Measurements from ENCODE around the gene ZNF397.

The ZNF397 gene

DNA sequence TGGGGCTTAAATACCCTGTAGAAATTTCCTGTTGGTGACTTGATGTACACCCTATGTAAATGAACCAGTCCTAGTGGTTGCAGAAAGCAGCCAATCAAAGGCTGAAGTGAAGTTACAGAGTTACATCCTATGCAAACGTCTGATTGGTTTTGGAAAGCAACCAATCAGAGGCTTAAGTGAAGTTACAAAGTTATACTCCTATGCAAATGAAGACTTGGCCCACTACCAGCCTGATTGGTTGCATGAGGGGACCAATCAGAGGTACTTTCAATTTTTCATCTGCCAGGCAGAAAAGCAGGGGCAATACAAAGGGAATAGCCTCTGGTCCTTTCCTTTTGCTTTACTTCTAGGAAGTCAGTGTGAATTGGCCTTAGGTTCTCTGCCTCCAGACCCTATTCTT is 13.6 kb upstream of the ZNF397 start:
- TF ChIP-seq, protein P1, sequence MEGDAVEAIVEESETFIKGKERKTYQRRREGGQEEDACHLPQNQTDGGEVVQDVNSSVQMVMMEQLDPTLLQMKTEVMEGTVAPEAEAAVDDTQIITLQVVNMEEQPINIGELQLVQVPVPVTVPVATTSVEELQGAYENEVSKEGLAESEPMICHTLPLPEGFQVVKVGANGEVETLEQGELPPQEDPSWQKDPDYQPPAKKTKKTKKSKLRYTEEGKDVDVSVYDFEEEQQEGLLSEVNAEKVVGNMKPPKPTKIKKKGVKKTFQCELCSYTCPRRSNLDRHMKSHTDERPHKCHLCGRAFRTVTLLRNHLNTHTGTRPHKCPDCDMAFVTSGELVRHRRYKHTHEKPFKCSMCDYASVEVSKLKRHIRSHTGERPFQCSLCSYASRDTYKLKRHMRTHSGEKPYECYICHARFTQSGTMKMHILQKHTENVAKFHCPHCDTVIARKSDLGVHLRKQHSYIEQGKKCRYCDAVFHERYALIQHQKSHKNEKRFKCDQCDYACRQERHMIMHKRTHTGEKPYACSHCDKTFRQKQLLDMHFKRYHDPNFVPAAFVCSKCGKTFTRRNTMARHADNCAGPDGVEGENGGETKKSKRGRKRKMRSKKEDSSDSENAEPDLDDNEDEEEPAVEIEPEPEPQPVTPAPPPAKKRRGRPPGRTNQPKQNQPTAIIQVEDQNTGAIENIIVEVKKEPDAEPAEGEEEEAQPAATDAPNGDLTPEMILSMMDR (IDR thresholded peaks at IDR 0.05; ENCODE audit: low read depth, low read length, missing control alignments), result no peak
- no peak overlapping the region for H3K4me3 ChIP-seq (ENCODE audit: low read depth, low read length)
- no peak for DNase-seq (ENCODE audit: low read depth)

DNA sequence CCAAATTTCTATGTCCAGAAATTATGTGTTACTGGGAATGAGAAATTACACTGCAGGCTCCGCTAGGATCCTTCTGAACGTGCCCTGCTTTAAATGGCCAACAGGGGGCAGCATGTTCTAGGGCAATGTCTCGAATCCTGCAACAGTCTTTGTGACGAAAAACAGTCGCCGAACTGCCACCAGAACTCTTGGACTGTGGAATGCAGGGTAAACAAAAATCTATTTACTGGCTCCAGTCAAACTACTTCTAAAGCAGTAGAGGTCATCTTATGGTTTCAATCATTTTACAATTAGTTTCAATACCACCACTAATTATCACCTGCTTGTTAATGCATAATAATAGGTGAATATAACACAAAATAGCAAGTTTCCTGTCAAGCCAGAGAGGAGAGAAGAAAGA is 9.8 kb upstream of the ZNF397 start:
- DNase-seq (ENCODE audit: low read depth), result peak; percentile 48
- H3K4me3 ChIP-seq (ENCODE audit: low read depth, low read length), result no peak overlapping the region

DNA sequence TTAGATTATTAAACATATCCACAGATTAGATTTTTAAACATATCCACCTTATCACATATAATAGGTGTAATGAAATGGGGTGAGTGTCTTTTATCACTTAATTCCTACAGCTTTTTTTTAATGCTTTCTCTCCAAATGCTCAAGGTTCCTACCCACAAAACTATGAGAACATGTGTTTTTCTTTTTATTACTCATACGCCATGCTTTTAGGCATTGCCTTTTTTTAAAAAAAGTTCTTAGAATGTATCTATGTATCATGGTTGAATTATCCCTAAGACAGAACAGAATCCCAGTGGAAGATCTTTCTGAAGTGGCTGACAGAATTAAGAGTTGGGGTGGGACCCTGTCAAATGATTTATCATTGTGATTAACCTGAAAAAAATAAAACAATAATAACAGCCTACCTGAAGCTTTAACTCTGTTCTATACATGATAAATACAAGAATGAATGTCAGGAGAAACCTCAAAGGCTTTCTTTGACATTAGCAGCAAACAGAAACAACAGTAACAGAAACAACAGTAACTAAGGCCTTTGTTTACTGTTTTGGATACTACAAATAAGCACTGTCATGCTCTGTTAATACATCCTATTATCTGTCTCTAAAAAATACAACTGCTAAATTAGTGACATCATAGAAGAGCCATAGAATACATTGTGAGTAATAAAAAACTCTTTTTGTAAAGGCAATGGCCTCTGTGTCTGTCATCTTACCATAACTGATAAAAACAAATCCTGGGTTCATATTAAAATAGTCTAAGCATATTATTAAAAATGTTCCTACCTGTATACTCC is 4.1 kb upstream of the ZNF397 start:
- no peak overlapping the region for H3K4me3 ChIP-seq (ENCODE audit: low read depth, low read length)
- no peak for DNase-seq (ENCODE audit: low read depth)
- TF ChIP-seq, protein P1 (IDR thresholded peaks at IDR 0.05; ENCODE audit: low read depth, low read length, missing control alignments), result no peak

More for the DNA sequence above, 9.8 kb upstream of the ZNF397 start:
- TF ChIP-seq, protein P1 (IDR thresholded peaks at IDR 0.05; ENCODE audit: low read depth, low read length, missing control alignments), result peak; percentile 80

DNA sequence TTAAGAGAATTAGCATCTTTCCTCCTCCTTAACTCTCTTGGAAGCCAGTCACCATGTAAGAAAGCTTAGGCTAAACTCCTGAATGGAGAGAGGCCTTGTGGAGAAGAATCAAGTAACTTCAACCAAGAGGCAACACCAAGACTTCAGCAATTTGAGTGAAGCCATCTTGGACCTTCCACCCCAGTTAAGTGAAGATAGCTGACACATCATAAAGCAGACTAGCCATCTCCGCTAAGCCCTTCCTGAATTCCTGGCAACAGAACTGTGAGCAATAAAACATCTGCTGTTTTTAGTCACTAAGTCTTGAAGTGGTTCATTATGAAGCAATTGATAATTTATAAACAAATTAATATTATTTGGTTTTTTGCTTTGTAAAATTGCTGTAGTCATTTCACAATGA is 1.5 kb upstream of the ZNF397 start:
- no peak for DNase-seq (ENCODE audit: low read depth)
- no peak overlapping the region for H3K4me3 ChIP-seq (ENCODE audit: low read depth, low read length)
- TF ChIP-seq, protein P1 (IDR thresholded peaks at IDR 0.05; ENCODE audit: low read depth, low read length, missing control alignments), result no peak

DNA sequence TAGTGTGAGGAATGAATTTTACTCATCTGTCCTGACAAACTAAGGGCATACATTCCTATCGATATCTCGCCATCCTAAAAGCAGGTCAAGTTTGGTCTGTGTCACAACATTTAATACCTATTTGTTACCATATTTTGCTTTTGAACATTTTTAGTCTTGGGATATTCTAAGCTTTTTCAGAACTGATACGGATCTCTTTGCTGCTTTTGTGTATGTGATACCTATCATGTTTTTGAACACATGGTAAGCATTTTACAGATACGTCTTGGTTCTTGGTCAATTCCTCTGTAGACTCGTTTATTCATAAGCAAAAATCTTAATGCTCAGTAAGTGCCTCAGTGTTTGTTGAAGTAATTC is 592 bp downstream of the ZNF397 start:
- DNase-seq (ENCODE audit: low read depth), result no peak
- H3K4me3 ChIP-seq (ENCODE audit: low read depth, low read length), result peak overlapping the region; percentile 78
- TF ChIP-seq, protein P1 (IDR thresholded peaks at IDR 0.05; ENCODE audit: low read depth, low read length, missing control alignments), result no peak

DNA sequence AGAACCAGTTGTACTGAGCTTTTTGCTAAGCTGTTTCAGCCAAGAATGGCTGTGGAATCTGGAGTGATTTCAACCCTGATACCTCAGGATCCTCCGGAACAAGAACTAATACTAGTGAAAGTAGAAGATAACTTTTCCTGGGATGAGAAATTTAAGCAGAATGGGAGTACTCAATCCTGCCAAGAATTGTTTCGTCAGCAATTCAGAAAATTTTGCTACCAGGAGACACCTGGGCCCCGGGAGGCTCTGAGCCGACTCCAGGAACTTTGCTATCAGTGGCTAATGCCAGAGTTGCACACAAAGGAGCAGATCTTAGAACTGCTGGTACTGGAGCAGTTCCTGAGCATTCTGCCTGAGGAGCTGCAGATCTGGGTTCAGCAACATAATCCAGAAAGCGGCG is 1.6 kb downstream of the ZNF397 start:
- DNase-seq (ENCODE audit: low read depth), result no peak
- TF ChIP-seq, protein P1 (IDR thresholded peaks at IDR 0.05; ENCODE audit: low read depth, low read length, missing control alignments), result no peak
- no peak overlapping the region for H3K4me3 ChIP-seq (ENCODE audit: low read depth, low read length)

DNA sequence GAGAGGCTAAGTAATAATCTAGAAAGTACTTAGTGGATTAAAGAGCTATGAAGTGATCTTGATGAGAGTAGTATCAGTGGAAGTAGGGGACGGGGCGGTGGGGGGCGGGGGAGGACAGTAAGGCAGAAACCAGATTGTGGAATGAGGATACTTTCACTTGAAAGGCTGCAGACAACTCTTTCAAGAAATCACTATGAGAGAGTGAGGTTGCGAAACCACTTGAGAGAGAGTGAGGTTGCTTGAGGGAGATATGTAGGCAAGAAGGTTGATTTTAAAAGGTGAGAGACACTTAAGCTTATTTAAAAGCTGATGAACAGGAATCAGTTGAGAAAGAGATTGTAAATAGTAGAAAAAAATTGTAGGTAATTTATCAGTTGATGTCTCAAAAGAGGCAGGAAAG is 3.8 kb downstream of the ZNF397 start:
- TF ChIP-seq, protein P1 (IDR thresholded peaks at IDR 0.05; ENCODE audit: low read depth, low read length, missing control alignments), result no peak
- no peak for DNase-seq (ENCODE audit: low read depth)
- no peak overlapping the region for H3K4me3 ChIP-seq (ENCODE audit: low read depth, low read length)

All from GM12864 (cell line).